Adrenal gland (tissue), 5 donors: ENCODE data around the gene SIGLEC7.

Source experiments
- POLR2A ChIP-seq, 2 donors: fragments of 450-650 bp; IDR thresholded peaks; one replicate each; pipeline ENCODE4 v1.6.1; 2017; ENCODE audit warnings: antibody characterized with exemption in 2 of 2, mild to moderate bottlenecking in 2 of 2, moderate library complexity in 1 of 2
- TF ChIP-seq, protein P1 (sequence below), 6 experiments: fragments of 450-650 bp in 4 of 6; fragments of 200-600 bp in 2 of 6; sonication (generic) in 1 of 6; IDR thresholded peaks; 1 replicate in 5 of 6; 2 replicates in 1 of 6; pipeline versions ENCODE4 v1.5.1 to v1.8.0; 2016 to 2021; ENCODE audit warnings: antibody characterized with exemption in 6 of 6, mild to moderate bottlenecking in 2 of 6, moderate library complexity in 1 of 6
- donor health status: DM: no; HTN: no; CAD: no.

DNA sequence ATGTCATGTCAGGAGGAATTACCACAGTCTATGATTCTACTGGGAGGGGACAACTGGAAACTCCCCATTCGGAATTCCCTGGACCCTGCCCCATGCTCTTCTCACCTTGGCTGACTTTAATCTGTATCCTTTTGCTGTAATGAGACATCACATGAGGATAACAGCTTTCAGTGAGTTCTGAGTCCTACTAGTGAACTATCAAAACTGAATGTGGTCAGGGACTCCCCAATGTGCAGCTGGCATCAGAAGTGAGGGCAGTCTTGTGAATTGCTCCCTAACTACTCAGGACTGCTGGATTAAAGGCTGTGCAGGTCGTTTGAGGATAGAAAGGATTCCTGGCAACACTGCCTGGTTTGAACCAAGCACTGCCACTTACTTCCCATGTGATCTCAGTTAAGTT is 15.2 kb downstream of the SIGLEC7 start:
- TF ChIP-seq, protein P1, sequence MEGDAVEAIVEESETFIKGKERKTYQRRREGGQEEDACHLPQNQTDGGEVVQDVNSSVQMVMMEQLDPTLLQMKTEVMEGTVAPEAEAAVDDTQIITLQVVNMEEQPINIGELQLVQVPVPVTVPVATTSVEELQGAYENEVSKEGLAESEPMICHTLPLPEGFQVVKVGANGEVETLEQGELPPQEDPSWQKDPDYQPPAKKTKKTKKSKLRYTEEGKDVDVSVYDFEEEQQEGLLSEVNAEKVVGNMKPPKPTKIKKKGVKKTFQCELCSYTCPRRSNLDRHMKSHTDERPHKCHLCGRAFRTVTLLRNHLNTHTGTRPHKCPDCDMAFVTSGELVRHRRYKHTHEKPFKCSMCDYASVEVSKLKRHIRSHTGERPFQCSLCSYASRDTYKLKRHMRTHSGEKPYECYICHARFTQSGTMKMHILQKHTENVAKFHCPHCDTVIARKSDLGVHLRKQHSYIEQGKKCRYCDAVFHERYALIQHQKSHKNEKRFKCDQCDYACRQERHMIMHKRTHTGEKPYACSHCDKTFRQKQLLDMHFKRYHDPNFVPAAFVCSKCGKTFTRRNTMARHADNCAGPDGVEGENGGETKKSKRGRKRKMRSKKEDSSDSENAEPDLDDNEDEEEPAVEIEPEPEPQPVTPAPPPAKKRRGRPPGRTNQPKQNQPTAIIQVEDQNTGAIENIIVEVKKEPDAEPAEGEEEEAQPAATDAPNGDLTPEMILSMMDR (IDR thresholded peaks at IDR 0.05): no peak
- no peak for TF ChIP-seq POLR2A (IDR thresholded peaks at IDR 0.05)
